DMS153 treated with DMSO at 0.1 percent for 48 hours (cell line): ENCODE measurements around the gene ZNF358.

Experiments used
- DNase-seq: peaks from one replicate; lab custom pipeline; 2025; ENCODE audit not compliant: unreplicated experiment; lab: John Stamatoyannopoulos, UW

The ZNF358 gene

DNA sequence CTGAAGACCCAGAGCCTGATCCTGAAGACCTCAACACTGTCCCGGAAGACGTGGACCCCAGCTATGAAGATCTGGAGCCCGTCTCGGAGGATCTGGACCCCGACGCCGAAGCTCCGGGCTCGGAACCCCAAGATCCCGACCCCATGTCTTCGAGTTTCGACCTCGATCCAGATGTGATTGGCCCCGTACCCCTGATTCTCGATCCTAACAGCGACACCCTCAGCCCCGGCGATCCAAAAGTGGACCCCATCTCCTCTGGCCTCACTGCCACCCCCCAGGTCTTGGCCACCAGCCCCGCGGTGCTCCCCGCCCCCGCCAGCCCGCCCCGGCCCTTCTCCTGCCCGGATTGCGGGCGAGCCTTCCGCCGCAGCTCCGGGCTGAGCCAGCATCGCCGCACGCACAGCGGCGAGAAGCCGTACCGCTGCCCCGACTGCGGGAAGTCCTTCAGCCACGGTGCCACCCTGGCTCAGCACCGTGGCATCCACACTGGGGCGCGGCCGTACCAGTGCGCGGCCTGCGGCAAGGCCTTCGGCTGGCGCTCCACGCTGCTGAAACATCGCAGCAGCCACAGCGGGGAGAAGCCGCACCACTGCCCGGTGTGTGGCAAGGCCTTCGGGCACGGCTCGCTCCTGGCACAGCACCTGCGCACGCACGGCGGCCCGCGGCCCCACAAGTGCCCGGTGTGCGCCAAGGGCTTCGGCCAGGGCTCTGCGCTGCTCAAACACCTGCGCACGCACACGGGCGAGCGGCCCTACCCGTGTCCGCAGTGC, 3.6 kb downstream of the ZNF358 start:
- no peak for DNase-seq

DNA sequence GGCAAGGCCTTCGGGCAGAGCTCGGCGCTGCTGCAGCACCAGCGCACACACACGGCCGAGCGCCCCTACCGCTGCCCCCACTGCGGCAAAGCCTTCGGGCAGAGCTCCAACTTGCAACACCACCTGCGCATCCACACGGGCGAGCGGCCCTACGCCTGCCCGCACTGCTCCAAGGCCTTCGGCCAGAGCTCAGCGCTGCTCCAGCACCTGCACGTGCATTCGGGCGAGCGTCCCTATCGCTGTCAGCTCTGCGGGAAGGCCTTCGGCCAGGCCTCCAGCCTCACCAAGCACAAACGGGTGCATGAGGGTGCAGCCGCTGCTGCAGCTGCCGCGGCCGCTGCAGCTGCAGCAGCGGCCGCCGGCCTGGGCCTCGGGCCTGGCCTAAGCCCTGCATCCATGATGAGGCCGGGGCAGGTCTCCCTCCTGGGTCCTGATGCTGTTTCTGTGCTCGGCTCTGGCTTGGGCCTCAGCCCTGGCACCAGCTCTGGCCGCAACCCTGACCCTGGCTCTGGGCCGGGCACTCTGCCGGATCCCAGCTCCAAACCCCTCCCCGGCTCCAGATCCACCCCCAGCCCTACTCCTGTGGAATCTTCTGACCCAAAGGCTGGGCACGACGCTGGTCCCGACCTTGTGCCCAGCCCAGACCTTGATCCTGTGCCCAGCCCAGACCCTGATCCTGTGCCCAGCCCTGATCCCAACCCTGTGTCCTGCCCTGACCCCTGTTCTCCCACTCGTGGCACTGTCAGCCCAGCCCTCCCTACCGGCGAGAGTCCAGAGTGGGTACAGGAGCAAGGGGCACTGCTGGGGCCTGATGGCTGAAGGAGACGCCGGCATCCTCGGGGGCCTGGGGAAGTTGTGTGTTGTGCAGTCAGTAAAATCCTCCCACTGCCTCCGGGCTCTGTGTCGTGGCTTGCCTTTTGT, 4.5 kb downstream of the ZNF358 start:
- DNase-seq: no peak

- DNase-seq: no peak
Observed at GRCh38 chr19:7521551-7522071, 5.7 kb downstream of the ZNF358 start.

DNA sequence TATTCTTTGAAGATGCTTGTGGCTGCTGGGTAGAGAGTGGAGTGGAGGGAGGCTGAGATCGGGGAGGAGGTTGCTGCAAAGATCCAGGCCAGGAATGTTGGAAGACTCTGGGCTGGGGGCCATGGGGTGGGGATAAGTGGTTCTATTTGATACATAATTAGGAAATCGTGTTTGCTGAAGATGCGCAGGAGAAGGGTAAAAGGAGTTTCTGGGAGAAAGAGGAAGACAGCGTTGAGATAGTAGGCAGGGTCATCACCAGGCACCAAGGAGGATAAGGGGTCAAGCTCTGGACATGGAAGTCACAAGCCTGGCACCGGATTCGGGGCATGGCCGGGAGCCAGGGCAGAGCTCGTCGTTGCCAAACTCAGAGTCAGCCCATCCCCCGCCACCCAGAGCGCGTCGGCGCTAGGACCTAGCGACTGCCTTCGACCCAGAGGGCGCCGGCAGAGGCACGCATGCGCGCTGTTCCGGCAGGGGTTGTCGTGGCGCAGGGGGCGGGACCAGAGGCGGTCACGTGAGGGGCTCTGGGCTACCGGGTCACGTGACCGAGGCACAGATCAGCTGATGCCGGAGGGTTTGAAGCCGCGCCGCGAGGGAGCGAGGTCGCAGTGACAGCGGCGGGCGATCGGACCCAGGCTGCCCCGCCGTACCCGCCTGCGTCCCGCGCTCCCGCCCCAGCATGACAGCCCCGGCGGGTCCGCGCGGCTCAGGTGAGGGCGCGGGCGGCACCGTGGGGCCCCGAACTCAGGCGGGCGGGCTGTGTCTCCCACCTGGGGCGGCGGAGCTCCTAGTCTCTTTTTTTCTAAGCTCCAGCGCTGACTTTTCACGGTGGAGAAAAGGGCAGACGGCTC, 6.4 kb downstream of the ZNF358 start, which contains the start of gene MCOLN1:
TSS of gene MCOLN1 (plus strand) at position 553 of the 851 bp plus-strand sequence. CDS start at position 680, 127 bp downstream.
- peak; percentile 91 for DNase-seq

DNA sequence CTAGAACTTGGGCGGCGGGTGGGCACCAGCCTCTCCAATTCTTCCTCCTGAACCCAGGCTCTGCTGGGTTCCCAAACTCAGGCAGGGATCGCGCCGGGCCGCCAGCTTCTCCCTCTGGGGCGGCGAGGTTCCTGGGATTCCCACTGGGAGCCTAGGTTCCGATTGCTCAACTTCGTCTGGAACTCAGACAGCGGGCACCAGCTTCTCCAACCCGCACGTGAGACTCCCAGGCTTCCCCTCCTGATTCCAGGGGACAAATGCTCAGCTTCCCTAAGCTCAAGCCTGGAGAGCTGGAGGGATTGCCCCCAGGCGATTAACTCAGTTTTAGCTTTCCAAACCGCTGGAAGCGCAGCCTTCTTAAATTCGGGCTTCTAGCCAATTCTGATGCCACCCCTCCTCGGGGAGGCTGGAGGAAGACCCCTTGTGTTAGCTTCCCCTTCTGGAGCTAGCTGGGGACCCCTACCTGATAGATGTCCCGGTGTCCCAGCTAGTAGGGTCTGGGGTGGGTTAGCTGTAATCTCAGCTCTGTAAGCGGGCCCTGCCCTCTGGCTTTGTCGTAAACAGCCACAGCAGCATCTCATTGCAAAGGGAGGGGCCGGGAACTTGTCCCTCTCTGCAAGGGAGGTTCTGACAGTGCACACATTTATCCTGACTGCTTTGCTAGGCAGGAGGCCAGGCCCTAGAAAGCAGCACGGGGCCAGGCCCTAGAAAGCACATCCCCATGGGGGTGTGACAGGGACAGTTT, 7.2 kb downstream of the ZNF358 start:
- no peak for DNase-seq

DNA sequence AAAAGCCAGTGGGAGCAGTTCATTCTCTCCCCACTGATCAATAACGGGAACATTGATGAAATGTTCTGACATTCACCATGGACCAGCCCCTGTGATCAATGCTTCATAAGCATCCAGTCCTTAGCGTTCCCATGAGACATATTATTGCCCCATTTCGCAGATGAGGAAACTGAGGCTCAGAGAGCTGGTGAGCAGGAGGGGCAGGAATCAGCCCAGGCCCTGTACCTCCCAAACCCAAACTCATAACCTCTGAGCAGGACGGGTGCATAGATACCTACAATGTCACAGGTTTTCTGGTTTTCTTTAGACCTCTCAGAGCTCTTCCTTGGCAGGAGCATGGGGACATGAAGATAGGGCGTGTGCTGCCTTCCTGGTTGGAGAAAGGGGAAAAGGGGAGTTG, 8.6 kb downstream of the ZNF358 start:
- no peak for DNase-seq

GRCh38 chr19:7524992-7525739, 9.3 kb downstream of the ZNF358 start:
- no peak for DNase-seq

DNA sequence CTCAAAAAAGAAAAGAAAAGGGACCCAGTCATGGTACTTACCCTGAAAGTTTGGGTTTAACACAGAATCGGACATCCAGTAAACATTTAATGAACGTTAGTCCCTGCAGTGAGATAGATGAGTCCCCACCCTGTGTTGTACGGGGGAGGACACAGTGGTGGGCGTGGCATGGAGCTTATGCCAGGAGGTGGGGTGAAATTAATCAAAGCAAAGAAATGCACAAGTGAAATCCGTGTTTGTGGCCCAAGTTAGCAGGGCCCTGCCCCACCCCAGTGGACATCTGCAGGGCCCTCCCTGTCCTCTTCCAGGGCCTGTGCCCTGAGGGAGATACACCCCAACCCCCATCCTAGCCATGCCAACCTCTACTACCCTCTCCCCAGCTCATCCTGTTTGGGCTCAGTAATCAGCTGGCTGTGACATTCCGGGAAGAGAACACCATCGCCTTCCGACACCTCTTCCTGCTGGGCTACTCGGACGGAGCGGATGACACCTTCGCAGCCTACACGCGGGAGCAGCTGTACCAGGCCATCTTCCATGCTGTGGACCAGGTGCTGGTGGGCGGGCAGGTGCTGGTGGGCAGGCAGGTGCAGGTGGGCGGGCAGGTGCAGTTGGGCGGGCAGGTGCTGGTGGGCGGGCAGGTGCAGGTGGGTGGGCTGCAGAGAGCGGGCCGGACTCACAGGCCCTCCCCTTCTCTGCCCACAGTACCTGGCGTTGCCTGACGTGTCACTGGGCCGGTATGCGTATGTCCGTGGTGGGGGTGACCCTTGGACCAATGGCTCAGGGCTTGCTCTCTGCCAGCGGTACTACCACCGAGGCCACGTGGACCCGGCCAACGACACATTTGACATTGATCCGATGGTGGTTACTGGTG, 10.4 kb downstream of the ZNF358 start:
- DNase-seq: no peak

GRCh38 chr19:7527516-7528191, 11.8 kb downstream of the ZNF358 start:
- DNase-seq: no peak

DNA sequence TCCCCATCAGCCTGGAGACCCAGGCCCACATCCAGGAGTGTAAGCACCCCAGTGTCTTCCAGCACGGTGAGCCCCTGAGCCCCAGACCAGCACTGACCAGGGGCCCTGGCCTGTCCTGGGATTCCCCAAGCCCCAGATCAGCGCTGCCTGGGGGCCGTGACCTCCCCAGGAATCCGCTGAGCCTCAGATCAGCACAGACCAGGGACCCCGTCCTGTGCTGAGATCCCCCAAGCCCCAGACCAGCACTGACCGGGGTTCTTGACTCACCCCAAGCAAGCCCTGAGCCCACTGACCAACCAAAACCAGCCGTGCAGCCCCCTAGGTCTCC, 12.3 kb downstream of the ZNF358 start:
- DNase-seq: no peak

DNA sequence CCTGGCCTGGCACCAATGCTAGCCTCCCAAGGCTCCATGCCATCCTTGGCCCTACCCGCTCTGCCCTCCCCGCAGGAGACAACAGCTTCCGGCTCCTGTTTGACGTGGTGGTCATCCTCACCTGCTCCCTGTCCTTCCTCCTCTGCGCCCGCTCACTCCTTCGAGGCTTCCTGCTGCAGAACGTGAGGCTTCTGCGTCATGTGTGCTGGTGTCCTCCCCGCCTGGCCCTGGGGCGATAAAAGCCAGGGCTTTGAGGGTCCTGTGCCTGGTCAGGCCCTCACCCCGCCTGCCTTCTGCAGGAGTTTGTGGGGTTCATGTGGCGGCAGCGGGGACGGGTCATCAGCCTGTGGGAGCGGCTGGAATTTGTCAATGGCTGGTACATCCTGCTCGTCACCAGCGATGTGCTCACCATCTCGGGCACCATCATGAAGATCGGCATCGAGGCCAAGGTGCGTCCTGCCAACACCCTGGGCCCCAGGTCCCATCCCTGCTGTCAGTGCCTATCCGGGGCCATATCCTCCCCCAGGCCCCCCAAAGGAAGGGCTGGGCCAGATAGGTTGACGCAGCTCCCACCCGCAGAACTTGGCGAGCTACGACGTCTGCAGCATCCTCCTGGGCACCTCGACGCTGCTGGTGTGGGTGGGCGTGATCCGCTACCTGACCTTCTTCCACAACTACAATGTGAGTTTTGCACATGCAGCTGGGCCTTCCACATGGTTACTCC, 12.8 kb downstream of the ZNF358 start:
- DNase-seq: no peak

DNA sequence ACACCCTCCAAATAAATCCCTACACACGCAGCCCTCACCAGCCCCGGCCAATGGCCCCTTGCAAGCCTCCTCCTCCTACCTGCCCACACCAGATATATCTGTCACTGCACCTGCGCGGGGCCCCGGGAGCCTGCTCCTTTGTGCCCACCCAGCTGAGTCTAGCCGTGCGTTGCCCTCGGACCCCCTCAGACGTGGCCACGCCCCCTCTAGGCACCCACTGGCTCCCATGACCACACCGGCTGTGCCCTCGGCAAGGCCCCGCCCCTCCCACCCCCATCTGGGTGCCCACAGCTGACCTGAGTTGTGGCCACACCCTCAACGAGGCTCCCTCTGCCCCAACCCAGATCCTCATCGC, 13.3 kb downstream of the ZNF358 start:
- no peak for DNase-seq

DNA sequence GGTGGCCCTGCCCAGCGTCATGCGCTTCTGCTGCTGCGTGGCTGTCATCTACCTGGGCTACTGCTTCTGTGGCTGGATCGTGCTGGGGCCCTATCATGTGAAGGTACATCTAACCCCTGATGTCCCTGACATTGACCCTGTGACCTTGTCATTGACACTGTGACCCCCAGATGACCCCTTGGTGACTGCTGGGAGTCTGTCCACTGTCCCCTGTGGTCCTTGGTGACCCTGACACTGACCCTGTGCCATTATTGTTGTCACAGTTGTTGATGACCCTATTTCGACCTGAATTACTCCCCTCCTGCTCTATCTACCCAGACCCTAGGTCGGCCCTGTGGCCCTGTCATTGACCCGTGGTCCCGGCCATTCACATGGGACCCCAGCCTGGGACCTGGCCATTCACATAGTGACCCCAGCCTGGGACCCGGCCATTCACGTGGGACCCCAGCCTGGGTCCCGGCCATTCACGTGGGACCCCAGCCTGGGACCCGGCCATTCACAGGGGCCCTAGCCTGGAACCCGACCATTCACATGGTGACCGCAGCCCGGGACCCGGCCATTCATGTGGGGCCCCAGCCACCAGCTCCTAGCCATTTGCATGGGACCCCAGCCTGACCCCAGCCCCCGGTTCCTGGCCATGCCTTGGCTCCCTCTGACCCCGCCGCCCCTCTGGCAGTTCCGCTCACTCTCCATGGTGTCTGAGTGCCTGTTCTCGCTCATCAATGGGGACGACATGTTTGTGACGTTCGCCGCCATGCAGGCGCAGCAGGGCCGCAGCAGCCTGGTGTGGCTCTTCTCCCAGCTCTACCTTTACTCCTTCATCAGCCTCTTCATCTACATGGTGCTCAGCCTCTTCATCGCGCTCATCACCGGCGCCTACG, 13.9 kb downstream of the ZNF358 start:
- DNase-seq: no peak

DNA sequence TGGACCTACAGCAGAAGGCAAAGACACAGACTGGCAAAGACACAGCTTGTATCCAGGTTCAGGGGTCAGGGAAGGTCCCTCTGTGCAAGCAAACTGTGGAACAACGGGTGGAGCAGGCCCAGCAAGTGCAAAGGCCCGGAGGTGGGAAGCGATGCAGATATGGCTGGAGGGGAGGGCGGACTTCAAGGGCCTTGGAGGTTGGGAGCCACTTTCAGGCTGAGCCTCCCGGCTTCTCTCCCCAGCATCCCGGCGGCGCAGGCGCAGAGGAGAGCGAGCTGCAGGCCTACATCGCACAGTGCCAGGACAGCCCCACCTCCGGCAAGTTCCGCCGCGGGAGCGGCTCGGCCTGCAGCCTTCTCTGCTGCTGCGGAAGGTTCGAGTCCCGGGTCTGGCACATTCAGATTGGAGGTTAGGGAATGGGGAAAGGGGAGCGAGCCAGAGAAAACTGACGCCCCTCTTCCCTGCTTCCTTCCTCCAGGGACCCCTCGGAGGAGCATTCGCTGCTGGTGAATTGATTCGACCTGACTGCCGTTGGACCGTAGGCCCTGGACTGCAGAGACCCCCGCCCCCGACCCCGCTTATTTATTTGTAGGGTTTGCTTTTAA, 17.5 kb downstream of the ZNF358 start:
- no peak for DNase-seq

- peak; percentile 31 for DNase-seq
Observed at GRCh38 chr19:7533925-7534480, 18.1 kb downstream of the ZNF358 start.

DNA sequence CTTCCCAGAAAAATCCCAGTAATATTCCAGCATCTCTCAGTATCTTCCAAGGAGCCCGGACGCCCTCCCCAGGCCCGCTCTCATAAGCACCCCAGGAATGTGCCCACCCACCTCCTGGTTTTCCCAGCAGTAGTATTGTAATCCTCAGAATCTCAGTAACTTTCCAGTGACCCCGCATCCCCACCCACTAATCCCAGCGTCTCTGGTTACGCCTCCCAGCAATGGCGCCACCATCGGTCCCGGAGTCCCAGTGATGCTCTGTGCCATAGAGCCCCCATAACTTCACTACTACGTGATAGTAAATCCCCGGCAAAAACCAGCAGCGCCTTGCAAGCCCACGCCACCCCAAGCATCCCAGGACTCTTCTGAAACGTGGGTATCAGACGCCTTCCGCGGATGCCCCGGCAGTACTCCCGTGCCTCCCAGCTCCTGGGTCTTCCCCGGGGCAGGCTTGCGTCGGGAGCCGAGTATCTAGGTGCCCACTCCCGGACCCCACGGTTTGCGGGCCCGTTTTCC, 18.7 kb downstream of the ZNF358 start:
- peak; percentile 10 for DNase-seq
